ENCODE results near the gene RXRG.

DNA sequence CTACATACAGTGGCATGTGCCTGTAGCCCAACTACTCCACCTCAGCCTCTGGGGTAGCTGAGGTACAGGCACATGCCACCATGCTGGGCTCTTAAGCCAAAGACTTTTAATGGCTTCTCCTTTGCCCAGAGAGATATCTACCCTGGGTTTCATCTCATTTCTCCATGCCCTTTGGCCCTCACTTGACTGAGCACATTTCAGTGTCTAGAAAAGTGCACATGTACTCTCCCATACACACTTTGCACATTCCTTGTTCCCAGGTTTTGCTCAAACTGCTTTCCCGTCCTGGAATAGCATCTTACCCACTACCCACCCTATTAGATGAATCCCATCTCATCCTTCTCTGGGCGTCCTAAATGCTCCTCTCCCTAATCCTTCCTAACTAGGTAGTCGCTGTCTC lies 10.2 kb upstream of the RXRG start:
- TF ChIP-seq, protein P1, sequence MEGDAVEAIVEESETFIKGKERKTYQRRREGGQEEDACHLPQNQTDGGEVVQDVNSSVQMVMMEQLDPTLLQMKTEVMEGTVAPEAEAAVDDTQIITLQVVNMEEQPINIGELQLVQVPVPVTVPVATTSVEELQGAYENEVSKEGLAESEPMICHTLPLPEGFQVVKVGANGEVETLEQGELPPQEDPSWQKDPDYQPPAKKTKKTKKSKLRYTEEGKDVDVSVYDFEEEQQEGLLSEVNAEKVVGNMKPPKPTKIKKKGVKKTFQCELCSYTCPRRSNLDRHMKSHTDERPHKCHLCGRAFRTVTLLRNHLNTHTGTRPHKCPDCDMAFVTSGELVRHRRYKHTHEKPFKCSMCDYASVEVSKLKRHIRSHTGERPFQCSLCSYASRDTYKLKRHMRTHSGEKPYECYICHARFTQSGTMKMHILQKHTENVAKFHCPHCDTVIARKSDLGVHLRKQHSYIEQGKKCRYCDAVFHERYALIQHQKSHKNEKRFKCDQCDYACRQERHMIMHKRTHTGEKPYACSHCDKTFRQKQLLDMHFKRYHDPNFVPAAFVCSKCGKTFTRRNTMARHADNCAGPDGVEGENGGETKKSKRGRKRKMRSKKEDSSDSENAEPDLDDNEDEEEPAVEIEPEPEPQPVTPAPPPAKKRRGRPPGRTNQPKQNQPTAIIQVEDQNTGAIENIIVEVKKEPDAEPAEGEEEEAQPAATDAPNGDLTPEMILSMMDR (conservative IDR thresholded peaks at IDR 0.05 in 1 of 2, IDR thresholded peaks at IDR 0.05 in 1 of 2; ENCODE audit: low read depth in 1 of 2, low read length in 2 of 2): no peak
- no peak for TF ChIP-seq EZH2 (IDR thresholded peaks at IDR 0.05; ENCODE audit: low read length, missing control alignments)

All from fibroblast of lung (primary cell).